IgD-negative memory B cell (primary cell): ENCODE measurements around the gene SARDH. TPM values are rescaled to one million over a fixed set of nuclear protein-coding genes. Genes with fewer than 3 reads are reported as not detected.

Experiments
- H3K27ac Mint-ChIP-seq, 3 donors: one replicate each; pipeline ENCODE4 v1.8.0; 2020 to 2022; ENCODE audit warnings: mild to moderate bottlenecking in 3 of 3, mixed read lengths in 3 of 3, moderate library complexity in 1 of 3
- H3K27me3 Mint-ChIP-seq: one replicate; pipeline ENCODE4 v1.8.0; 2021; ENCODE audit warnings: mixed read lengths
- H3K36me3 Mint-ChIP-seq: one replicate; pipeline ENCODE4 v1.8.0; 2020; ENCODE audit warnings: mild to moderate bottlenecking, mixed read lengths
- H3K4me1 Mint-ChIP-seq, 3 donors: one replicate each; pipeline ENCODE4 v1.8.0; 2020 to 2022; ENCODE audit warnings: mixed read lengths in 3 of 3, mild to moderate bottlenecking in 1 of 3
- H3K4me3 Mint-ChIP-seq, 4 donors: one replicate each; pipeline ENCODE4 v1.8.0; 2020 to 2022; ENCODE audit warnings: mild to moderate bottlenecking in 4 of 4, mixed read lengths in 4 of 4, moderate library complexity in 3 of 4
- H3K9me3 Mint-ChIP-seq, 3 donors: one replicate each; pipeline ENCODE4 v1.8.0; 2020 to 2021; ENCODE audit warnings: mixed read lengths in 3 of 3, mild to moderate bottlenecking in 1 of 3
- polyA plus RNA-seq: library from polyadenylated mRNA; unstranded; fragments of 300-500 nt; fragmentation: Illumina TruSeq; gene quantifications from one replicate; pipeline ENCODE4 v1.2.3, GENCODE V29; 2021

The SARDH gene
- polyA plus RNA-seq, 1 donor from 2014 or later: 0.30 TPM

DNA sequence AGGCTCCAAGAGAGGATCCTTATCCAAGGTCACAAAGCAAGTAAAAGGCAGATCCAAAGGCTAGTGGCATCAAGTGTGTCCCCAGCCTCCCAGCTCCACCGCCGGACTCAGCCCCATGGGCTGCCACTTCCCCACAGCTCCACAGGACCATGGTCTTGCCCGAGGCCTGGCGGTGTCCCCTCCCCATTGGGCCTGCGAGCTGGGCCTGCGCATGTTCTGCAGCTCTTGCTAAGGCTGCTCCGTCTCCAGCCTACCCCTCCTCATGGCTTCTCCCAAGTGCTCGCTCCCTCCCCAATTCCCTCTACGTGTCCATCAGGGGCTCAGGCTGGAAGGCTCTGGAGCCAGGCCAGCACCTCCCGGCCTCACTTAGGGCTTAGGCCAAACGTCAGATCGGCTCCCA lies 72.6 kb downstream of the SARDH start:
- Mint-ChIP-seq H3K27ac (no peak overlapping the region), H3K9me3 (no peaks in the 10 kb centered on the region), H3K4me1 (no peaks in the 10 kb centered on the region), H3K27me3 (peaks cover 7% of the 10 kb centered on the region), H3K36me3 (no peaks in the 10 kb centered on the region), H3K4me3 (no peak overlapping the region)

DNA sequence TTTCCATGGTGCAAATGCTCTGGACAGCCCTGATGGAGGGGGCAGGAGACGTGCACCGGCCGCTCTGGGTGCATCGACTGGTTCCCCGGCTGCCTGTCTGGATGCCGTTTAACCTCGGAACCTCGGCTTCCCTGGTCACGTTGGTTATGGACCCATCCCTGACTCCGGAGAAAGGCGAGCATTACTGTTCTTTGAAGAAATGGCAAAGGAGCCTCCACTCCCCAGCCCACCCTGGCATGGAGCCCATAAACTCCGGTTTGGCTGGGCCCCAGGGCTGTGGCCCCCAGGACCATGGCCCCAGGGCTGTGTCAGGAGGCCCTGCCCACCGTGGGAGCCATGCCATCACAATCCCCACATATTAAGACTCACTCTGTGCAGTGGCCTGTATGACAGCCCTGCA lies 73.1 kb downstream of the SARDH start:
- H3K27ac Mint-ChIP-seq: no peak overlapping the region
- no peaks in the 10 kb centered on the region for H3K4me1 Mint-ChIP-seq
- H3K27me3 Mint-ChIP-seq: peaks cover 9% of the 10 kb centered on the region
- H3K9me3 Mint-ChIP-seq: no peaks in the 10 kb centered on the region
- H3K36me3 Mint-ChIP-seq: no peaks in the 10 kb centered on the region
- no peak overlapping the region for H3K4me3 Mint-ChIP-seq

DNA sequence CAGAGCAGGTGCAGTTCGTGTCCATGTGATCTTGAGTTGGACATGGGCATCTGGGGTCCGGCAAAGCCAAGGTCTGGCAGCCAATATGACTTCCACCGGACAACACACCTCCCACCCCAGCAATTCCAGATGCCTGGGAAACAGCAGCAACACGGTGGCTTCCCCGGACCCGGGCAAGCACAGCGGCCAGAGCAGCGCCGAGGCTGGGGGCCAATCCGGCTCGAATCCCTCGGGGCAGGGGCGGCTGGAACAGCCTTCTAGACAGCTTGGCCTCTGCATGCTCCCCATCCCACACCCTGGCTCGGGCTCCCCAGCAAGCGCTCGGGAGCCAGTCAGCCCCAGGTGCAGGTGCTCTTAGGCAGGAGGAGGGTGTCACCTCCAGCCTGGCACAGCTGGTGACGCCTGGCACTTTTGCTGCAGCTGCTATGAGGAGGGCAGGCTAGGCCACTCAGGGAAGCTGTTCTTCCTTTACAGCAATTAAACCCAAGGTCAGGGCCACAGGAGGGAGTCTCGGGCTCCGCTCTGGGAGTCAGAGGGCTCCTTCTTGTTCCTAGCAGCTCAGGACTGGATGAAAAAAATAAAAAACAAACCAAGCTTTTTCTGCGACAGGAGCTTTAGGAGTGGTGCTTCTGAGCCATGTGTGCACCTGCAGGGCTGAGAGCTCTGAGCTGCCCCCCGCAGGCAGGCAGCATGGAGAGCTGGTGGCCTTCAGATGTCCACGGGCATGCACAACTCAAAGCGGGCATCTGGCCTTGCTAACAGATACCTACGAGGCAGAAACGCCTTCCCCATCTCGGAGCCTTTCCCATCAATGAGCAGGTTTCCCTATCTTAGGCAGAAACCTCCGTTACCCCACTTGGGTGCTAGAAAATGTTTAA lies 73.7 kb downstream of the SARDH start:
- H3K4me1 Mint-ChIP-seq: peaks cover 0 to 2% (median 0%) of the 10 kb centered on the region in 3 donors
- H3K36me3 Mint-ChIP-seq: no peaks in the 10 kb centered on the region
- no peak overlapping the region for H3K4me3 Mint-ChIP-seq
- H3K9me3 Mint-ChIP-seq: no peaks in the 10 kb centered on the region
- H3K27ac Mint-ChIP-seq: no peak overlapping the region
- peaks cover 9% of the 10 kb centered on the region for H3K27me3 Mint-ChIP-seq

DNA sequence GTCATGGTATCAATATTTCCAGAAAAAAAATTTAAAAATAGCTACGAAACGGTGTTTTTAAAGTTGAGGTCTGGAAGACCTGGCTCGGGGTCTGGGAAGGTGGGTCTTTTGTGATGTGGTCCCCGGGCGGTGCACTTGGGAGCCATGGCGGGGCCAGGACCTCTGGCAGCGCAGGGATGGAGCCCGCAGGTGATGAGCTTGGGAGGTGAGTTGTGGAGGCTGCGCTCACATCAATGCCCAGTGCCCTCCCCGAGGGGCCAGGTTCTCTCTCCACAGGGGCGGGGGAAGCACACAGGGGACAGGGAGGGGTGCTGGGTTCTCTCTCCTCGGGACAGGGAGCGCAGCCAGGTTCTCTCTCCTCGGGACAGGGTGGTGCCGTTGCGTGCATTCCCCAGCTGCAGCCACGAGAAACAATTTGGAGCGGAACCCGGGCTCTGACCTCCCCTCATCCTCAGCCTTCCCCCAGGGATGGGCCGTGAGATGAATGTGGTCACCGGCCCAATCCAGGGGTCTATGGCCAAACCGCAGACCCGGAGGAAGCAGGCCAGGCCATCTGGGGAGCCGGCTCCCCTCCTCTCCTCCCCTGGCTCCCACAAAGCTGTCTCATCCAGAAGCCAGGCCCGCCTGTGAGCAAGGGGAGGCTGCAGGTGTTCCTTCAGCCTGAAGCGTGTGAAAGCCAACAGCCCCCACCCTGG lies 76.2 kb downstream of the SARDH start:
- Mint-ChIP-seq H3K36me3 (no peaks in the 10 kb centered on the region), H3K27me3 (peaks cover 28% of the 10 kb centered on the region), H3K27ac (no peak overlapping the region), H3K9me3 (no peaks in the 10 kb centered on the region), H3K4me3 (no peak overlapping the region), H3K4me1 (peaks cover 0 to 5% (median 0%) of the 10 kb centered on the region in 3 donors)

DNA sequence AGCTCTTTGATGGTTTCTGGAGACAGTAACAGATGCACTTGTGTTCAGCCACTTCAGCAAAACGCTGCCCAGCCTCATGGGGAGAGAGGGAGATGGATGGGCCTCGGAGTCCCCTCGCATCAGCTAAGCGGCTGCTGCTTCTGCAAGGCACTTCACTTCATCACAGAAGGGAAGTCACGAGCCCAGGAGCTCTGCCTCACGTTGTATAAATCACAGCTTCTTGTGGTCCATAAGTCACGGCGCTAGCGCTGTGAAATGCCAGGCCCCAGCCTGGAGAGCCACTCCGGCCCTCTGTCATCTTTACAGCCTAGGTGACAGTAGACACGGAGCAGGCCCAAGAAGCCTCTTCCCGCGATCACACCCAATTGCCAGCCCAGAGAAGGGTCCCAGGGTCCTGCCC lies 78.6 kb downstream of the SARDH start:
- Mint-ChIP-seq H3K9me3 (no peaks in the 10 kb centered on the region), H3K4me3 (no peak overlapping the region), H3K27ac (no peak overlapping the region), H3K4me1 (peaks cover 0 to 5% (median 0%) of the 10 kb centered on the region in 3 donors), H3K36me3 (no peaks in the 10 kb centered on the region), H3K27me3 (peaks cover 46% of the 10 kb centered on the region)

DNA sequence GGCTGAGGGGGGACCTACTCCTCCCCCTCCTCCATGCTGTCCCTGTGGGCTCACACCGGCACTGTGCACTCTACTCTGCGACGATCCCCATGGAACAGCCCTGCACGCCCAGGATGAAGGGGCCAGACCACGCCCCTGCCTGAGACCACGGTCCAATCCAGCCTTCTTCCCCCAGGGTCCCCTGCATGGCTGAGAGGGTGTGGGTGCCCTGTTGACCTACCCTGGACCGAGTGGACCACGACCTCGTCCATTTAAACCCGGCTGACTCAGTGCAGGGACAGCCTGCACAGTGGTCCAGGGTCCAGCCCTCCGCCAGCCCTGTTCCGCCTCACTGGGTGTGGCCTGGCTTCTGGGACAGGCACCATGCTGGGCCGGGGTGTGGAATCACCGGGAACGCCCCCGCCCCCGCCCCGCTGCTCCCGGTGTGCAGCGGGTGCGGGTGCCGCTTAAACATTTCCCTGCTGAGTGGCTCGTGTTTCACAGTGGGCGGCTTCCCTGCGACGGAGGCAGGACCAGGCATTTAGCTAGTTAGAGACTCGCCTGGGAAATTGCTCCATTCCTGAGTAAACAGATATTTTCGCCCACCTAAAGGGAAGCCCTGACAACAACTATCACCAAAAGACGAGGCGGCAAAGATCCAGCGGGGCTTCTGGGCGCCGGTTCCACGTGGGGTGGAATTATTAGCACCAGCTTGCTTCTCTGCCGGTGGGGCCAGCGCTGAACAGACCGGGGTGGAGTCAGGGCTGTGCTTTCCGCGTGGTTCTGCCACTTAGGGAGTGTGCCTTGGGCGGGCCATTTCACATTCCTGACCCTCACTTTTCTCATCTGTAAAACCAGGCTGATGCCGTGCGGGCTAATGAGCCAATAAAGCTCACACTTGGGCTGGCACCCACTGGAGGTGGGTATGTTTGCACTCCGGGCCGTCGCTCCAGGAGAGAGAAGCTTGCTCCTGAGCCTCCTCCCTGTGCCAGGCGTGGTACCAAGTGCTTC lies 79.4 kb downstream of the SARDH start:
- H3K4me3 Mint-ChIP-seq: no peak overlapping the region
- H3K9me3 Mint-ChIP-seq: no peaks in the 10 kb centered on the region
- H3K4me1 Mint-ChIP-seq: peaks cover 0 to 5% (median 0%) of the 10 kb centered on the region in 3 donors
- H3K27me3 Mint-ChIP-seq: peaks cover 46% of the 10 kb centered on the region
- H3K27ac Mint-ChIP-seq: no peak overlapping the region
- no peaks in the 10 kb centered on the region for H3K36me3 Mint-ChIP-seq

DNA sequence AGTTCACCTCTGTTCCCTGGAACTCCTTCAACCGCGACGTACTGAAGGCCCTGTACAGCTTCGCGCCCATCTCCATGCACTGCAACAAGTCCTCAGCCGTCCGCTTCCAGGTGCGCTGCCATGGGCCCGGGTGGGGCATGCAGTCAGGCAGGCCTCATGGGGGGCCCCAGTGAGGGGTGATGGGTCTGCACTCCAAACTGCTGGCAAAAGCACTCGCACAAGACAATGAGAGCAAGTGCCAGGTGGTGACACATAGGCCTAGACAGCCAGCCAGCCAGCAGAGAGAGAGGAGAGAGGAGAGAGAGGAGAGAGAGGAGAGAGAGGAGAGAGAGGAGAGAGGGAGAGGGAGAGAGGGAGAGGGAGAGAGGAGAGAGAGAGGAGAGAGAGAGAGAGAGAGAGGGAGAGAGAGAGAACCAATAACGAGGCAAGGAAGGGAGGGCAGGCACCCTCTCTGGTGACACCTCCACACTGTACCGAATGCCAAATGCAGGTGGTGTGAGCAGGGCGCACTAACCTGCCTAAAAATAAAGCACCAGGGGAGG lies 81.0 kb downstream of the SARDH start:
- Mint-ChIP-seq H3K27me3 (peaks cover 53% of the 10 kb centered on the region), H3K4me3 (no peak overlapping the region), H3K4me1 (peaks cover 0 to 5% (median 0%) of the 10 kb centered on the region in 3 donors), H3K9me3 (no peaks in the 10 kb centered on the region), H3K36me3 (no peaks in the 10 kb centered on the region), H3K27ac (peak overlapping the region in 1 of 3 donors; percentile 71)

DNA sequence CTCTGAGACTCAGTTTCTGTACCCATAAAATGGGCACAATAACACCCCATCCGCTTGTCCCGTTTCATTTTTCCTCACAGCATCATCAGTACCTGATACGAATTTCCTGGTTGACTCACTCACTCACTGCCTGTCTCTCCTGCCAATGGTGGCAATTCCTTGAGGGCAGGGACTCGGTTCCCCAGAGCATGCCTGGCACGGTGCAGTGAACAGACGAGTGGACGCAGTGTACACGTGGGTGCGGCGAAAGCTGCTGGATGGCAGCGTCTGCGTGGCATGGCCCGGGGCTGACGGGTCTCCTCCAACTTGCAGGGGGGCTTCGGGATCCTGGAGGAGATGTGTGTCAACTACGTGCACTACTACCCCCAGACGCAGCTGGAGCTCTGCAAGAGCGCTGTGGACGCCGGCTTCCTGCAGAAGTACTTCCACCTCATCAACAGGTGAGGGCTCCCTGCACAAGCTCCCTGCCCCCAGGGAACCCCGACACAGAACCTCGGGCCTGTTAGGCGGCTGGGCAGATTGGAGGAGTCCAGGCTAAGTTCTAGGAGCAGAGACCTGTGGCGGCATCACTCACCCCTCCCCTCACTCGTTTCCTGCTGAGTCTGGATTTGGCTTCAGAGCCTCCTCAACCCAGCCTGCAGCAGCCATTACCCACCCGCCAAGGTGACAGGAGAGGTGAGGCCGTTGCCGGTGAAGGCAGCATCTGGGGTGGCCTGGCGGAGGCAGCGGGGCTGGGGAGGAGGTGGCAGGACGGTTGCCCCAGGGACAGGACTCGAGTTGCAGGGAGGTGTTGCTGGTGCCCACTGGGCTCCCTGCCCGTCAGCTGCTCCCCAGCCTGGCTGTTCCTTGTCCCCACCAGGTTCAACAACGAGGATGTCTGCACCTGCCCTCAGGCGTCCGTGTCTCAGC lies 81.7 kb downstream of the SARDH start:
- Mint-ChIP-seq H3K27ac (no peak overlapping the region), H3K27me3 (peaks cover 51% of the 10 kb centered on the region), H3K9me3 (no peaks in the 10 kb centered on the region), H3K36me3 (no peaks in the 10 kb centered on the region), H3K4me3 (no peak overlapping the region), H3K4me1 (peaks cover 0 to 5% (median 0%) of the 10 kb centered on the region in 3 donors)

DNA sequence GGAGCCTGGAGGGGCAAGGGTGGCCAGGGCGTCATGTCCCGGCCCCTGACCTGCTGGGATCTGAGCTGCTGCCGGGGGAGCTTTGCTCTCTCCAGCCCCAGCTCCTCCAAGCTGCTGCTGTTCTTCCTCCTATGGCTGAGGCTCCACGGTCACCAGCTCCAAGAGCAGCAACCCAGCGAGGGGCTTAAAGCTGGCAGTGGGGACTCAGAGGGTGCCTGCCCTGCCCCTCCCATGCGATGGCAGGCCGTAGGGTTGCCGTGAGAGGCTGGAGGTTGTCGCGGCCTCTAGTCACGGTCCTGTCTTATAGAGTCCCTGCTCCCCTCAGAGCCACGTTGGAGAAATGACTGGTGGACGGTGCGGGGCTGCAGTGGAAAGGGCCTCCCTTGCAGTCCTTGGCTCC lies 82.5 kb downstream of the SARDH start:
- Mint-ChIP-seq H3K36me3 (no peaks in the 10 kb centered on the region), H3K27ac (no peak overlapping the region), H3K4me3 (no peak overlapping the region), H3K27me3 (peaks cover 48% of the 10 kb centered on the region), H3K9me3 (no peaks in the 10 kb centered on the region), H3K4me1 (peaks cover 0 to 5% (median 0%) of the 10 kb centered on the region in 3 donors)

DNA sequence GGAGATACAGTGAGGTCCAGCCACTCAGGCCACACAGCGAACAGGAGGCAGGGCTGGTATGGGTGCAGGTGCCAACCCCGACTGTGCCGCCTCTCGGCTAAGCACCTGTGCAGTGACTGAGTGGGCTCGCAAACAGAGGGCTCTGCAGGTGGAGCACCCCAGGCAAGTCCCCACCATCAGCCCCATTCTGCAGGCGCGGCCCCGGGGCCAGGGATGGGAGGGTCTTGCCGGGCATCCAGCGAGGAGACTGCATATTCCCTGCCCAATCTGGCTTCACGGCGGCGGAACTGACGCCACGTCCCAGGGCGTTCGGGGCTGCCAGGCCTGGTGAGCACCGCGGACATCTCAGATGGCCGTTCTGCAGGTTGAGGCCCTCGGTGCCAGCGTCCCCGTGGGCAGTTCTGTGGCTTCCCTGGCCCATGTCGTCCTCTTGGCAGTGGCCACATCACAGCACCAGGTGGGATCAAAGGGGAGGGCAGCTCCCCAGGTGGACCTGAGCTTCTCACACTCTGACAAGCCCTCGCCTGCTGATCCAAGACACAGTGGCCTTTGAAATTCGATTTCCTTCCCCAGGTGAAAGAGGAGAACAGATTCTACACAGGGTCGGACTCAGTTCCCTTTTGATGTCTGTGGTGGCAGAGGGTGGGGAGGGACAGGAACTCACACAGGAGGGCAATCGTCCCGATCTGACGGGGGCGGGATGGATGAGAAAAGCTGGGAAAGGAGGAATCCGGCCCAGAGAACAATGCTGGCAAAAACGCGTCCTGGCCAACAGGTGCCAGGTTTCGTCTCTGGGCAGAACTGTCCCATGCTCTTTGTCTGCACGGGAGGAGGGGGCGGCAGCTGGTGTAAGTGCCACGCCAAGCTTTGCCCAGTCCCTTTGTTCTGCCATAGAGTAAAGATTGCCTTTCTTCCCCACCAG lies 83.2 kb downstream of the SARDH start:
- Mint-ChIP-seq H3K4me3 (no peak overlapping the region), H3K27me3 (peaks cover 46% of the 10 kb centered on the region), H3K27ac (no peak overlapping the region), H3K36me3 (no peaks in the 10 kb centered on the region), H3K4me1 (peaks cover 0 to 4% (median 0%) of the 10 kb centered on the region in 3 donors), H3K9me3 (no peaks in the 10 kb centered on the region)

DNA sequence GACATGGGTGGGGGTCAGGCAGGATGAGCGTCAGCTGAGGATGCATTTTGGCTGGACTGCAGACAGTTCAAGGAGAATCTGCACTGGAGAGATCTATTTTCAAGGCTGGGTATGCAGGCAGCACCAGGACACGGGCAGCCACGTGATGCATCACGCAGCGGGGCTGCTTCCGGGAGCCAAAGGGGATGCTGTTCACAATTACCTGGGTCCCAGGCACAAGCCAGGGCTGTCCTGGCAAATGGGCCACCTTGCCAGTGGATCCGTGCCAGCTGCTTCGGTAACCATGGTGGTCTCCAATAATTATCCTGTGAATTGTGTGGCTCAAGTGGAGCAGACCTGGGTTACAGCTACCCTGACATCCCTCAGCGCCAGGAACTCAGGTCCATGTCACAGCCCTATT lies 84.5 kb downstream of the SARDH start:
- no peak overlapping the region for H3K4me3 Mint-ChIP-seq
- H3K36me3 Mint-ChIP-seq: no peaks in the 10 kb centered on the region
- H3K27me3 Mint-ChIP-seq: peaks cover 42% of the 10 kb centered on the region
- no peak overlapping the region for H3K27ac Mint-ChIP-seq
- H3K9me3 Mint-ChIP-seq: no peaks in the 10 kb centered on the region
- peaks cover 0 to 3% (median 0%) of the 10 kb centered on the region in 3 donors for H3K4me1 Mint-ChIP-seq

DNA sequence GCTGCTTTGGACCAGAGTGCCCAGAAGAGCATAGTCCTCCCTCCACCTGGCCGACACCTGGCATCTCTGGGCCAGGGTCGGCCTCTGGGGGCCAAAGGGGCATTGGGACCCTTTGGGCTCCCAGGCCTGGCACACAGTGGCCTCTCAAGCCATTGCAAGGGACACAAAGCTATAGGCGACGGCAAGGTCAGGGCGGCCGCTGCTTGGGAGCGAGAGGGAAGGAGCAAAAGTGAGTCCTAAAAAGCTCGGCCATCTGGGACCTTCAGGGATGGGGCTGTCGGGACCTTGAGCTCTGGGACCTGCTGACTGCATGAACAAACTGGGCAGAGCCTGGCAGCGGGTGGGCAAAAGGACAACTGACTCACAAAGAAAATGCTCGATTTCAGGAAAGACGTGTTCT lies 88.1 kb downstream of the SARDH start:
- Mint-ChIP-seq H3K9me3 (no peaks in the 10 kb centered on the region), H3K27me3 (peaks cover 16% of the 10 kb centered on the region), H3K36me3 (no peaks in the 10 kb centered on the region), H3K4me1 (no peaks in the 10 kb centered on the region), H3K4me3 (no peak overlapping the region), H3K27ac (no peak overlapping the region)

DNA sequence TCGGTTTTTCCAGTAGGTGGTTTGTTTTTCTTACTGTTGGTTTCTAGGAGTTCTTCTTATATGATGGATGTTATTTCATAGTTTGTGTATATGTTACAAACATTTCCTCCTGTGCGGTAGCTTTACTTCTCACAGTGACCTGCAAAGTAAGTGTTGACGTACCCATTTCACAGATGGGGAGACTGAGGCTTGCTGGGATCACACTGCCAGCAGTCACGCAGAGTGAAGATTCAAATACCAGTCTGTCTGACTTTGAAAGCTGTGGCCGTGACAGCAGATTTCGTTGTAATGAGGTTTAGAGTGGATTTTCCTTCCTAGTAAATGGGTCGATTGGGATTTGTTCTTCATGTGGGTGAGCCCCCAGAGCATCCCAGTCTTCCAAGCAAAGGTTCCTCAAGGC lies 89.0 kb downstream of the SARDH start:
- Mint-ChIP-seq H3K27ac (peak overlapping the region in 1 of 3 donors; percentile 33), H3K27me3 (peaks cover 15% of the 10 kb centered on the region)

More for the DNA sequence above, 89.0 kb downstream of the SARDH start:
- Mint-ChIP-seq H3K9me3 (no peaks in the 10 kb centered on the region), H3K36me3 (no peaks in the 10 kb centered on the region), H3K4me3 (no peak overlapping the region), H3K4me1 (no peaks in the 10 kb centered on the region)
